ENCODE data around the gene ORMDL2. TPM values are rescaled to one million over a fixed set of nuclear protein-coding genes. Genes with fewer than 3 reads are reported as not detected.

Gene ORMDL2
- total RNA-seq, 3 donors from 2014 or later: 13.1 to 28.5 (median 21.0) TPM

- DNase-seq (ENCODE audit: low spot score in 2 of 2): no peak
- Histone ChIP-seq H3K36me3 (no peaks in the 10 kb centered on the region), H3K4me1 (peaks cover 0 to 8% of the 10 kb centered on the region in 2 donors), H3K9me3 (no peaks in the 10 kb centered on the region), H3K4me3 (no peak overlapping the region), H3K27me3 (no peaks in the 10 kb centered on the region), H3K27ac (peak overlapping the region; percentile 92 to 98)
- TF ChIP-seq POLR2A (IDR thresholded peaks at IDR 0.05) (no peak), POLR2AphosphoS5 (IDR thresholded peaks at IDR 0.05) (peak in 1 of 3 donors; percentile 30)
- intact Hi-C loops (cut with DNase I; ENCODE audit: low total_unique reads): no loop called here
Measured at GRCh38 chr12:55849616-55850343, 31.9 kb downstream of the ORMDL2 start.

- Histone ChIP-seq H3K27me3 (no peaks in the 10 kb centered on the region), H3K27ac (peak overlapping the region; percentile 92 to 98), H3K9me3 (no peaks in the 10 kb centered on the region), H3K4me1 (peaks cover 0 to 8% of the 10 kb centered on the region in 2 donors), H3K36me3 (no peaks in the 10 kb centered on the region), H3K4me3 (no peak overlapping the region)
- TF ChIP-seq POLR2A (IDR thresholded peaks at IDR 0.05) (no peak), POLR2AphosphoS5 (IDR thresholded peaks at IDR 0.05) (no peak), CTCF (IDR thresholded peaks at IDR 0.05) (no peak)
- intact Hi-C loops (cut with DNase I; ENCODE audit: low total_unique reads): no loop called here
- DNase-seq (ENCODE audit: low spot score in 2 of 2): no peak
Measured at GRCh38 chr12:55850401-55850800, 32.6 kb downstream of the ORMDL2 start.

- Histone ChIP-seq H3K27me3 (no peaks in the 10 kb centered on the region), H3K4me3 (no peak overlapping the region), H3K4me1 (peaks cover 0 to 8% of the 10 kb centered on the region in 2 donors), H3K36me3 (no peaks in the 10 kb centered on the region), H3K27ac (peak overlapping the region in 1 of 2 donors; percentile 98), H3K9me3 (no peaks in the 10 kb centered on the region)
- DNase-seq (ENCODE audit: low spot score in 2 of 2): no peak
- TF ChIP-seq POLR2A (IDR thresholded peaks at IDR 0.05) (no peak), POLR2AphosphoS5 (IDR thresholded peaks at IDR 0.05) (no peak), CTCF (IDR thresholded peaks at IDR 0.05) (no peak)
- intact Hi-C loops (cut with DNase I; ENCODE audit: low total_unique reads): no loop called here
Measured at GRCh38 chr12:55850893-55851292, 33.1 kb downstream of the ORMDL2 start.

GRCh38 chr12:55852740-55853139 is 34.9 kb downstream of the ORMDL2 start:
- intact Hi-C loops (cut with DNase I; ENCODE audit: low total_unique reads): no loop called here
- no peak for DNase-seq (ENCODE audit: low spot score in 2 of 2)
- H3K4me3 ChIP-seq: no peak overlapping the region
- H3K27me3 ChIP-seq: no peaks in the 10 kb centered on the region
- H3K27ac ChIP-seq: no peak overlapping the region
- no peaks in the 10 kb centered on the region for H3K4me1 ChIP-seq
- no peaks in the 10 kb centered on the region for H3K9me3 ChIP-seq
- TF ChIP-seq CTCF (IDR thresholded peaks at IDR 0.05) (no peak), POLR2A (IDR thresholded peaks at IDR 0.05) (no peak), POLR2AphosphoS5 (IDR thresholded peaks at IDR 0.05) (no peak)
- no peaks in the 10 kb centered on the region for H3K36me3 ChIP-seq

- intact Hi-C loops (cut with DNase I; ENCODE audit: low total_unique reads): no loop called here
Measured at GRCh38 chr12:55861396-55861795, 43.6 kb downstream of the ORMDL2 start.

More at GRCh38 chr12:55861396-55861795, 43.6 kb downstream of the ORMDL2 start:
- TF ChIP-seq POLR2AphosphoS5 (IDR thresholded peaks at IDR 0.05): no peak
- no peak for TF ChIP-seq POLR2A (IDR thresholded peaks at IDR 0.05)
- no peak for TF ChIP-seq CTCF (IDR thresholded peaks at IDR 0.05)
- Histone ChIP-seq H3K9me3 (peaks cover 3 to 13% of the 10 kb centered on the region in 2 donors), H3K4me1 (no peaks in the 10 kb centered on the region), H3K27me3 (no peaks in the 10 kb centered on the region), H3K4me3 (no peak overlapping the region), H3K36me3 (no peaks in the 10 kb centered on the region), H3K27ac (no peak overlapping the region)
- DNase-seq (ENCODE audit: low spot score in 2 of 2): no peak

Data from breast epithelium (tissue), 4 donors.